Frontal cortex (tissue), 4 donors: ENCODE results near the gene SGTA. TPM values are rescaled to one million over a fixed set of nuclear protein-coding genes. Genes with fewer than 3 reads are reported as not detected.
"Not testable (repeated sequence)": the region's sequence is repeated elsewhere in the genome, so short reads cannot be mapped to it uniquely, and the experiment has no call there.

Experiments
- DNase-seq, 2 donors: peaks; one replicate each; pipeline ENCODE4 v3.0.0; 2012; ENCODE audit warnings: low spot score in 2 of 2
- FAIRE-seq: peaks from 2 replicates; lab custom pipeline; 2012; peaks lifted over from hg19 to GRCh38; lab: Jason Lieb, UNC
- total RNA-seq: library from RNA; depleted of rRNA; stranded (reverse); fragments of >200 nt; gene quantifications from one replicate; pipeline ENCODE4 v1.2.3, GENCODE V29; 2014
- donor health status: control.
- donor health status: control.
- donor health status: control.

Gene SGTA
- 31.4 TPM for total RNA-seq

- FAIRE-seq (peak; percentile 98), DNase-seq (peak; percentile 99)
Observed at GRCh38 chr19:2782936-2783780, at the start of gene SGTA. Gene SGTA, minus strand, starts transcription at chr19:2783273. Its CDS starts 14,205 bp downstream, at chr19:2769068.

DNA sequence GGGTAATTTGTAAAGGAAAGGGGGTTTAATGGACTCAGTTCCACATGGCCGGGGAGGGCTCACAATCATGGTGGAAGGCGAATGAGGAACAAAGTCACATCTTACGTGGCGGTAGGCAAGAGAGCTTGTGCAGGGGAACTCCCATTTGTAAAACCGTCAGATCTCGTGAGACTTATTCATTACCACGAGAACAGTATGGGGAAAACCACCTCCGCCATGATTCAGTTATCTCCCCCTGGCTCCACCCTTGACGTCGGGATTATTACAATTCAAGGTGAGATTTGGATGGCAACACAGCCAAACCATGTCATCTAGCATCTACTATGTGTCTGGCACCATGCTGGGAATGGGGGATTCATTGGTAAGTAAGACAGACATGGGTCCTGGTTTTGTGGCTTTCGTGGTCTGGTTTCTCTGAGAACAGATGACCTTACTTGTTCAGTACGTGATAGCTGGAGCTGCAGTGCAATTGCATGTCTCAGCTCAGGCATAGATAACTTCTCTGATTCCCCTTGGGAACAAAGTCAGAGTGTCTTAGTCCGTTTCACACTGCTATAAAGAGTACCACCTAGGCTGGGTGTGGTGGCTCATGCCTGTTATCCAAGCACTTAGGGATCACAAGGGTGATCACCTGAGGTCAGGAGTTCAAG is 44.9 kb upstream of the SGTA start:
- DNase-seq = no peak
- no peak for FAIRE-seq

GRCh38 chr19:2827022-2827421 is 43.9 kb upstream of the SGTA start:
- no peak for FAIRE-seq
- DNase-seq = no peak

DNA sequence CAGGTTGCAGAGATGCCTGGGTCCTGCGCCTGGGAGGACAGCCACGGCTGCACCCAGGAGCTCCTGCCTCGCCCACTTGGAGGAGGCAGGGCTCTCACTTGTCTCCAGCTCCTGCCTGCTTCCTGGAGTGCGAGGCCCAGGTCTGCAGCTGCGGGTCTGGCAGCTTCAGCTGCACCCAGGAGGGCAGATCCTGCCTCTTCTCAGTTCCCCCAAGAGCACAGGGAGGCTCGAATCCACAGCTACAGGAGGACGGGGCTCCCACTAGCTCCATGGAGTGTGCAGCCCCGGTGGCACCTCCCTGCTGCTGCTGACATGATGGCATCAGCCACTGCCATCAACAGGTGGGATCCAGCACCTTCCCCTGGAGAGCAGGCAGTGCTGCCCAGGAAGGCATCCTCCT is 41.1 kb upstream of the SGTA start:
- FAIRE-seq (no peak), DNase-seq (no peak)

GRCh38 chr19:2823646-2824045 is 40.6 kb upstream of the SGTA start:
- DNase-seq (no peak), FAIRE-seq (no peak)

- FAIRE-seq = no peak
- no peak for DNase-seq
Observed at GRCh38 chr19:2822846-2823245, 39.8 kb upstream of the SGTA start.

GRCh38 chr19:2820112-2820702 is 37.1 kb upstream of the SGTA start:
- peak; percentile 32 to 53 for DNase-seq
- no peak for FAIRE-seq

DNA sequence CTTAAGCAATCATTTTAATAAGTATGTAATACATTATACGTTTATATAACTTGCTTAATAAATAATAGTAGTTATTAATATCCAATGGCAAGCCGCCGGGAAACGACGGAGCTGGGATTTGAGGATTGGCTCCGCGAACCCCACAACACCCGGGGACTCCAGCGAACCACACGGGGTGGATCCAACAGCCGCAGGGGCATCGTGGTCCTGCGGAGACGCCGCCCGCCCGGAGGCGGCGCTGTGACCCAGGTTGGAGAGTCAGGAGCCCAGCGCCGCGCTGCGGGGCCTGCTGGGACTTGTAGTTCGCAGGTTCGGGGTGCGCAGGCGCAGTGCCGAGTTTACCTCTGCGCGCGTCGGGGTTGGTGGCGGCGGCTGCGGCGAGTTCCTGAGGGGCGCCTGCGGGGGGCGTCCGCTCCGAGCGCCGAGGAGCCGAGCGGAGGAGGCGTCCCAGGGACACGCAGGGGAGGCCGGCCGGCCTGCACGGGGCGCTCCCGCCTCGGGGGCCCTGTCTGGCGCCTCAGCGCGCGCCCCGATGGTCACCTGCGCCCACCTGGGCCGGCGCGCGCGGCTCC is 36.6 kb upstream of the SGTA start, which contains the start of gene ZNF554:
TSS of gene ZNF554 (plus strand) at position 329 of the 572 bp plus-strand sequence. CDS start at position 533, 204 bp downstream.
- DNase-seq (peak; percentile 95 to 96), FAIRE-seq (no peak)

GRCh38 chr19:2817237-2817829 is 34.3 kb upstream of the SGTA start:
- FAIRE-seq = not testable (repeated sequence)

DNA sequence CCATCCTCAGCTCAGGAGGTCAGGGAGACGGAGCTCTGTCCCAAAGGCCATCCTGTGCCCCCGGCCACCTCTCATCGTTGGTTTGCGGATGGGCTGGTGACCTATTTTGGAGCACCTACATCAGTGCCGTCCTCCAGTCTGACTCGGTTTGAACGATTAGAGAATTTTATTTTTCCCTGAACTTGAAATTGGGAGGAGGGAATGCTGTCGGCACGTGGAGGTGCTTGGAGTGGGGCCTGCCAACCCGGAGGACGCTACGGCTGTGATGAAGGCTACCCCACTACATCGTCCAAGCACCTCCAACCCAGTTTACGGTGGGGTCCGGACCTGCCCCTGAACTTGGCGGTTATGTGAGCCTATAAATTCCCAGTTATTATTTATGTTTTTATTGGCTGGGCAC is 33.6 kb upstream of the SGTA start:
- no peak for FAIRE-seq
- DNase-seq = no peak

More at GRCh38 chr19:2817237-2817829, 34.3 kb upstream of the SGTA start:
- DNase-seq = not testable (repeated sequence)

- no peak for FAIRE-seq
- DNase-seq = peak in 1 of 2 donors; percentile 39
Observed at GRCh38 chr19:2815923-2816322, 32.9 kb upstream of the SGTA start.

DNA sequence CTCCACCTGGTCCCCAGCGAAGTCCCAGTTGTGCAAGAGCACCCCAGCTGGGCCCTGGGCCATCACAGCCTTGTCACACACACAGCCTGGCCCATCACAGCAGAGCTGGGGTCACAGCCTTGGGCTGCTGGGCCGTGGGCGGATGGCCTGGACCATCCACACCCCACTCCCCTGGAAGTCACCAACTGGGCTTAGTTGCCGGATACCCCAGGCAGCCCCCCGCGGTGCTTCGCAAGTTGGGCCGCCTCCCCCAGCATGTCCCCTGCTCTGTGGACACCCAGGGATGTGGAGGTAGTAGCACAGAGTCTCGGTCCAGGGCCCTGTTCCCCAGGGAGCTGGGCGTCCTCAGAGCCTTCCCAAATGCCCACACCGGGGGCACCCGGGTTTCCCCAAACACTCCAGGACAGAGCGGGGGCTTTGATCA is 32.1 kb upstream of the SGTA start:
- DNase-seq = peak in 1 of 2 donors; percentile 18
- no peak for FAIRE-seq

DNA sequence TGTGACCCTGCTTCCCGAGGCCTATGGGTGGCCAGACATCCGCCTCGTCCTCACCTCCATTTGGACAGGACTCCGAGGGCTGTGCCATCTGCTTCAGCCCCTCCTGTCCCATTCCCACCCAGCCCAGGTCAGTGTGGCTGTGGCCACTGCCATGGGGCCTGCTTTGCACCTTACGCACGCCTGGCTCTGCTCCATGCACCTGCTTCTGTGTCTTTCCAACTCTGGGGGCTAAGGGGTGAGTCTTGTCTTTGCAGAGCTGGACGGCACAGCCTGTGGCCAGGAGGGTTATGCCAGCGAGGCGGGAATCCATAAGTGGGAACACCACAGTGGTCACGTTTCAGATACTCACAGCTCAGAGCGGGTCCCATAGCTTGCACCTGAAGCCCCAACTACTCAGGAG is 31.4 kb upstream of the SGTA start:
- FAIRE-seq = no peak
- peak in 1 of 2 donors; percentile 29 for DNase-seq

- FAIRE-seq = no peak
- DNase-seq = peak; percentile 29 to 30
Observed at GRCh38 chr19:2813235-2814160, 30.4 kb upstream of the SGTA start.

DNA sequence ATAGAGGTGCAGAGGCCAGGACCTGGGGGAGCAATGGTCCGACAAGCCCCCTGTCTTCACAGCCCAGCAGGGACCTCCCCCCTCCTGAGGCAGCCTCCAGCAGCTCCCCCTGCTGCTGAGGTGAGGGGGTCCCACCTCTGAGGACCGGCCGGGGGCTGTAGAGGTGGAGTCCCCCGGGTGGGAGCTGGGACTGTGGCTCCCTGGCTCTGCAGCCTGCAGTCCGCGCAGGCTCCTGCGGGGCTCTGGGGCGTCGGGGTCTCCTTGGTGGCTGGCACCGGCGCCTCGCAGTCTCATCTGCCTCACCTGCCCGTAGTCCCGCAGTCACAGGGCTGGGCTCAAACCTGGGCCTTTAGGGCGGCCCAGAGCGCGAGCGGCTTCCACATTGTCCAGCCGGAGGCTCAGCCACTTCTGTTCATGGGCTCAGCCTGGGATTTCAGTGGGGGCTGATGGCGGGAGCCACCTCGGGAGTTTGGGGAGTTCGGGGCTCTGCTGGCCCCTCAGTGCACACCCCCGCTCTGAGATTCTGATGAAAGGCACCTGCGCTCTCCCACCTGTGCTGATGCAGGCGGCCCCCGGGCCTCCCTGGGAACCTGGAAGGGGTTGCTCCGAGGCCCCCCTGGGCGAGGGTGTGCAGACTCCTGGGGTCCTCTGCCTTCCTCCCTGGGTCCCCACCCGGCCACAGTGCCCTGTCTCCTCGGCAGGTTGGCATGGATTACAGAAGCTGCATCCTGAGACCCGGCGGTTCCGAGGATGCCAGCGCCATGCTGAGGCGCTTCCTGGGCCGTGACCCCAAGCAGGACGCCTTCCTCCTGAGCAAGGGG is 29.6 kb upstream of the SGTA start:
- FAIRE-seq (no peak), DNase-seq (peak in 1 of 2 donors; percentile 28)

DNA sequence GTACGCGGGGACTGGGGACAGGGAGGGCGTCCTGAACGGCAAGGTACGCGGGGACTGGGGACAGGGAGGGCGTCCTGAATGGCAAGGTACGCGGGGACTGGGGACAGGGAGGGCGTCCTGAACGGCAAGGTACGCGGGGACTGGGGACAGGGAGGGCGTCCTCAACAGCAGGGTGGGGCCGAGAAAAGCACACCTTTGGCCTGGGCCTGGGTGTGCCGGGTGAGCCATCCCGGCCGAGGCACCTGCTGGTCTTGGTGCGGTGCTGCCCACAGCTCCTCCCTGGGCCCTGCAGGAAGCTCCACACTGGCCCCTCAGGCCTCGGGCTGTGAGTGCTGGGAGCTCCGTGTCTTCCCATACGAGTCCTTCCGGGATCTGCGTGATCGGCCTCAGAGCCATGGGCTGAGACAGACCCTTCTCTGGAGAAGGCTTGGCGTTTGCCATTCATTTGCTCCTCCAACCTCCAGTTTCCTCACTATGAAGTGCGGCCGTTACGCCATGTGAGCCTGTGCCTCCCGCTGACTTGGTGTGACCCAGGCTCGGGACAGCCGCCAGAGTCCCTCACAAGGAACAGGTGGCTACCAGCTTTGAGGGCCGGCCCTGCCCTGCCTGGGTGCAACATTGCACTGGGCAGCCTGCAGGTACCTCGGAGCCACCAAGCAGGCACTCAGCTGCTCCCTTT is 28.8 kb upstream of the SGTA start:
- DNase-seq = peak in 1 of 2 donors; percentile 15
- FAIRE-seq = no peak

- FAIRE-seq = no peak
Observed at GRCh38 chr19:2811221-2811722, 28.2 kb upstream of the SGTA start.

More at GRCh38 chr19:2811221-2811722, 28.2 kb upstream of the SGTA start:
- DNase-seq = peak; percentile 27 to 51
